ENCODE data around the gene MYO7B.

GRCh38 chr2:127631541-127631996, 96.1 kb downstream of the MYO7B start:
- TF ChIP-seq CTCF (IDR thresholded peaks at IDR 0.05) (no peak), POLR2AphosphoS5 (IDR thresholded peaks at IDR 0.05) (peak; percentile 3)

Data from gastroesophageal sphincter (tissue), 3 donors.